Lung (tissue), 12 donors: ENCODE data around the gene PON2. TPM values are rescaled to one million over a fixed set of nuclear protein-coding genes. Genes with fewer than 3 reads are reported as not detected.

Experiments
- ATAC-seq: fragments of 200-7000 bp; cut with Tn5 transposase; one replicate; pipeline ENCODE4 v1.9.1; 2020; ENCODE audit warnings: moderate number of reproducible peaks; ENCODE audit not compliant: insufficient read depth, low FRiP score
- DNase-seq, 3 donors: peaks; one replicate each; pipeline ENCODE4 v3.0.0-alpha.2; 2013 to 2017
- H3K27ac ChIP-seq, 2 donors: one replicate each; pipeline ENCODE4 v1.5.1; 2013; ENCODE audit warnings: mild to moderate bottlenecking in 2 of 2, moderate library complexity in 2 of 2, control low read depth in 1 of 2, inconsistent platforms in 1 of 2, low read depth in 1 of 2, low read length in 1 of 2
- H3K27me3 ChIP-seq, 3 donors: one replicate each; pipeline ENCODE4 v1.5.1; 2013; ENCODE audit warnings: low read length in 2 of 3; ENCODE audit not compliant: control insufficient read depth in 3 of 3, insufficient read depth in 3 of 3
- H3K36me3 ChIP-seq, 4 donors: one replicate each; pipeline ENCODE4 v1.5.1; 2013; ENCODE audit warnings: low read length in 4 of 4, mild to moderate bottlenecking in 1 of 4, moderate library complexity in 1 of 4; ENCODE audit not compliant: control insufficient read depth in 4 of 4, insufficient read depth in 4 of 4
- H3K4me1 ChIP-seq, 5 donors: one replicate each; pipeline ENCODE4 v1.5.1; 2013; ENCODE audit warnings: low read length in 5 of 5, mild to moderate bottlenecking in 2 of 5, moderate library complexity in 1 of 5; ENCODE audit not compliant: control insufficient read depth in 5 of 5, insufficient read depth in 5 of 5
- H3K4me3 ChIP-seq: one replicate; pipeline ENCODE4 v1.5.1; 2013; ENCODE audit warnings: mild to moderate bottlenecking, control low read depth, moderate library complexity
- H3K9ac ChIP-seq, 2 donors: one replicate each; pipeline ENCODE4 v1.5.1; 2013; ENCODE audit warnings: low read length in 2 of 2, control low read depth in 1 of 2; ENCODE audit not compliant: insufficient read depth in 1 of 2
- H3K9me3 ChIP-seq, 4 donors: one replicate each; pipeline ENCODE4 v1.5.1; 2013; ENCODE audit warnings: low read length in 3 of 4, mild to moderate bottlenecking in 1 of 4, moderate library complexity in 1 of 4; ENCODE audit not compliant: control insufficient read depth in 4 of 4, insufficient read depth in 3 of 4
- CTCF ChIP-seq: IDR thresholded peaks from 2 replicates; pipeline ENCODE4 v1.5.1; 2012; ENCODE audit warnings: mild to moderate bottlenecking; ENCODE audit errors: control extremely low read depth, extremely low read depth
- WGBS, 2 donors: extraction: QIAGEN DNeasy Blood & Tissue Kit; methylation state at CpG; one replicate each; pipeline ENCODE4 v1.1.7; 2013; 5-methylcytosine and 5-hydroxymethylcytosine counted together
- polyA plus RNA-seq, 2 donors: library from polyadenylated mRNA; stranded (reverse); fragments of 200-250 nt; gene quantifications; one replicate each; pipeline ENCODE4 v1.2.1, GENCODE V29; 2013
- total RNA-seq, 2 donors: library from RNA; depleted of rRNA in 1 of 2; stranded (reverse); fragments of >200 nt in 1 of 2; gene quantifications; one replicate each; pipeline ENCODE4 v1.2.1, GENCODE V29; 2014 to 2021
- donor health status: control.
- donor health status: control.
- donor health status: Bipolar disorder and iron deficiency.
- donor health status: healthy.
- donor health status: DM: yes; HTN: yes; CAD: no.

Gene PON2
- total and polyA plus RNA-seq, 4 donors = 90.4 to 392 (median 188) TPM

- peaks cover 0 to 6% (median 3%) of the 10 kb centered on the region in 5 donors for H3K4me1 ChIP-seq
- peaks cover 0 to 5% (median under 1%) of the 10 kb centered on the region in 4 donors for H3K36me3 ChIP-seq
- H3K27ac ChIP-seq = no peak overlapping the region
- H3K4me3 ChIP-seq = no peak overlapping the region
- no peaks in the 10 kb centered on the region for H3K9me3 ChIP-seq
- no peak for TF ChIP-seq CTCF
- no peak for DNase-seq
- no peak overlapping the region for H3K9ac ChIP-seq
- peaks cover 0 to 2% (median 0%) of the 10 kb centered on the region in 3 donors for H3K27me3 ChIP-seq
- no peak for ATAC-seq
- WGBS, 2 donors = 79 to 80% methylated on average over 4 of the region's 4 CpGs
Measured at GRCh38 chr7:95398155-95398940, 36.5 kb downstream of the PON2 start.

- WGBS, 2 donors = 75 to 90% methylated on average over 3 of the region's 3 CpGs
- H3K27ac ChIP-seq = no peak overlapping the region
- H3K4me1 ChIP-seq = peaks cover 0 to 6% (median 0%) of the 10 kb centered on the region in 5 donors
- TF ChIP-seq CTCF = no peak
- H3K9ac ChIP-seq = no peak overlapping the region
- H3K4me3 ChIP-seq = peak overlapping the region; percentile 8
- ATAC-seq = no peak
- H3K36me3 ChIP-seq = no peaks in the 10 kb centered on the region
- no peak for DNase-seq
- no peaks in the 10 kb centered on the region for H3K9me3 ChIP-seq
- H3K27me3 ChIP-seq = peaks cover 0 to 2% (median 0%) of the 10 kb centered on the region in 3 donors
Measured at GRCh38 chr7:95397381-95397780, 37.4 kb downstream of the PON2 start.

- H3K9ac ChIP-seq = peak within 1 kb of the TSS; percentile 32 to 73
- H3K27ac ChIP-seq = peak within 1 kb of the TSS in 1 of 2 donors; percentile 78
- H3K9me3 ChIP-seq = no peaks in the 10 kb centered on the region
- H3K36me3 ChIP-seq = no peaks in the 10 kb centered on the region
- no peak for TF ChIP-seq CTCF
- peaks cover 0 to 7% (median 3%) of the 10 kb centered on the region in 5 donors for H3K4me1 ChIP-seq
- DNase-seq (peak; percentile 36 to 45 (median 45)), ATAC-seq (peak; percentile 86)
- peak within 1 kb of the TSS; percentile 54 for H3K4me3 ChIP-seq
- H3K27me3 ChIP-seq = peaks cover 0 to 2% (median 0%) of the 10 kb centered on the region in 3 donors
- WGBS, 2 donors = 6 to 11% methylated on average over 54 to 68 of the region's 68 CpGs
Measured at GRCh38 chr7:95396136-95397032, 38.4 kb downstream of the PON2 start, which contains the start of gene PON3. Gene PON3, minus strand, starts transcription at chr7:95396375. Its CDS starts 25 bp downstream, at chr7:95396350.
